Measurements from ENCODE around the gene FIP1L1. TPM values are rescaled to one million over a fixed set of nuclear protein-coding genes. Genes with fewer than 3 reads are reported as not detected.

FIP1L1 gene
- polyA plus RNA-seq, 1 donor from 2014 or later: 89.0 TPM

DNA sequence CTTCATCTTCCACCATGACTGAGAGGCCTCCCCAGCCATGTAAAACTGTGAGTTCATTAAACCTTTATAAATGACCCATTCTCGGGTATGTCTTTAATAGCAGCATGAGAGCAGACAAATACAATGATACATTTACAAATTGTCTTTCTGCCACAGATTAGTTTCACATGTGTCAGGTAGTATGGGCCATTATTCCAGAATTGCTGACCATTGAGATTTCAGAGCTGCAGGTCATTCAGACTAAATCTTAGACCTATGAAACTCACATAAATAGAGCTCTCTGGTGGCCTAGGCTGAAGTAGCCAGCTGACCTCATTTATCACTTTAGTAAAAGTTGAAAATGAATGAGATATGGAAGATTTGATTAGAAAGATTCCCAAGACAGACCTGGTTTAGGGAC is 105.8 kb downstream of the FIP1L1 start:
- Histone ChIP-seq H3F3A (ENCODE audit: insufficient read depth, low read length, poor library complexity, severe bottlenecking) (no peaks in the 10 kb centered on the region), H3K4me3 (ENCODE audit: low read length) (no peak overlapping the region), H3K9me3 (ENCODE audit: low read length) (no peaks in the 10 kb centered on the region), H3K27ac (ENCODE audit: low read length) (no peak overlapping the region), H3K36me3 (ENCODE audit: insufficient read depth, low read length) (no peaks in the 10 kb centered on the region), H2AFZ (ENCODE audit: low read depth, low read length) (no peak overlapping the region), H3K27me3 (ENCODE audit: insufficient read depth, low read depth, low read length) (no peaks in the 10 kb centered on the region), H3K79me2 (replicated peaks; ENCODE audit: insufficient read depth, low read length) (no peaks in the 10 kb centered on the region), H3K9me2 (ENCODE audit: insufficient read depth, low read length) (no peaks in the 10 kb centered on the region), H3K9ac (ENCODE audit: low read length) (no peak overlapping the region), H4K20me1 (ENCODE audit: insufficient read depth) (no peaks in the 10 kb centered on the region), H3K4me2 (ENCODE audit: low read length) (no peak overlapping the region)
- TF ChIP-seq EP300 (conservative IDR thresholded peaks at IDR 0.05; ENCODE audit: poor library complexity, severe bottlenecking) (no peak), SMC3 (conservative IDR thresholded peaks at IDR 0.05; ENCODE audit: poor library complexity) (no peak), RAD21 (conservative IDR thresholded peaks at IDR 0.05) (no peak)

GRCh38 chr4:53484911-53485657 is 107.6 kb downstream of the FIP1L1 start:
- no peak overlapping the region for H3K9ac ChIP-seq (ENCODE audit: low read length)
- H3F3A ChIP-seq (ENCODE audit: insufficient read depth, low read length, poor library complexity, severe bottlenecking): no peaks in the 10 kb centered on the region
- no peaks in the 10 kb centered on the region for H3K27me3 ChIP-seq (ENCODE audit: insufficient read depth, low read depth, low read length)
- H3K4me3 ChIP-seq (ENCODE audit: low read length): no peak overlapping the region
- no peaks in the 10 kb centered on the region for H3K9me2 ChIP-seq (ENCODE audit: insufficient read depth, low read length)
- no peaks in the 10 kb centered on the region for H3K36me3 ChIP-seq (ENCODE audit: insufficient read depth, low read length)
- TF ChIP-seq REST (IDR thresholded peaks at IDR 0.05; ENCODE audit: borderline replicate concordance): no peak
- TF ChIP-seq RAD21 (conservative IDR thresholded peaks at IDR 0.05): no peak
- TF ChIP-seq, protein P1, sequence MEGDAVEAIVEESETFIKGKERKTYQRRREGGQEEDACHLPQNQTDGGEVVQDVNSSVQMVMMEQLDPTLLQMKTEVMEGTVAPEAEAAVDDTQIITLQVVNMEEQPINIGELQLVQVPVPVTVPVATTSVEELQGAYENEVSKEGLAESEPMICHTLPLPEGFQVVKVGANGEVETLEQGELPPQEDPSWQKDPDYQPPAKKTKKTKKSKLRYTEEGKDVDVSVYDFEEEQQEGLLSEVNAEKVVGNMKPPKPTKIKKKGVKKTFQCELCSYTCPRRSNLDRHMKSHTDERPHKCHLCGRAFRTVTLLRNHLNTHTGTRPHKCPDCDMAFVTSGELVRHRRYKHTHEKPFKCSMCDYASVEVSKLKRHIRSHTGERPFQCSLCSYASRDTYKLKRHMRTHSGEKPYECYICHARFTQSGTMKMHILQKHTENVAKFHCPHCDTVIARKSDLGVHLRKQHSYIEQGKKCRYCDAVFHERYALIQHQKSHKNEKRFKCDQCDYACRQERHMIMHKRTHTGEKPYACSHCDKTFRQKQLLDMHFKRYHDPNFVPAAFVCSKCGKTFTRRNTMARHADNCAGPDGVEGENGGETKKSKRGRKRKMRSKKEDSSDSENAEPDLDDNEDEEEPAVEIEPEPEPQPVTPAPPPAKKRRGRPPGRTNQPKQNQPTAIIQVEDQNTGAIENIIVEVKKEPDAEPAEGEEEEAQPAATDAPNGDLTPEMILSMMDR (IDR thresholded peaks at IDR 0.05; ENCODE audit: poor library complexity, severe bottlenecking): no peak
- TF ChIP-seq TAF1 (IDR thresholded peaks at IDR 0.05; ENCODE audit: low read depth): no peak
- no peak for TF ChIP-seq EZH2 (IDR thresholded peaks at IDR 0.05; ENCODE audit: borderline replicate concordance, insufficient read depth, low read length, poor library complexity, severe bottlenecking)
- no peak for TF ChIP-seq MXI1 (conservative IDR thresholded peaks at IDR 0.05; ENCODE audit: poor library complexity, severe bottlenecking)
- no peak for TF ChIP-seq EP300 (conservative IDR thresholded peaks at IDR 0.05; ENCODE audit: poor library complexity, severe bottlenecking)
- TF ChIP-seq SMC3 (conservative IDR thresholded peaks at IDR 0.05; ENCODE audit: poor library complexity): no peak
- TF ChIP-seq POLR2AphosphoS5 (IDR thresholded peaks at IDR 0.05): no peak
- H4K20me1 ChIP-seq (ENCODE audit: insufficient read depth): no peaks in the 10 kb centered on the region
- no peaks in the 10 kb centered on the region for H3K9me3 ChIP-seq (ENCODE audit: low read length)
- no peaks in the 10 kb centered on the region for H3K79me2 ChIP-seq (replicated peaks; ENCODE audit: insufficient read depth, low read length)
- no peak overlapping the region for H3K4me2 ChIP-seq (ENCODE audit: low read length)
- H2AFZ ChIP-seq (ENCODE audit: low read depth, low read length): no peak overlapping the region
- no peak overlapping the region for H3K27ac ChIP-seq (ENCODE audit: low read length)
